Brain pericyte (primary cell): Measurements from ENCODE around the gene CDH4.

Source experiments
- DNase-seq: peaks from one replicate; pipeline ENCODE4 v3.0.0-alpha.2; 2012; ENCODE audit warnings: low read depth, low spot score

CDH4 gene

GRCh38 chr20:61600016-61600415, 348.0 kb downstream of the CDH4 start:
- no peak for DNase-seq

DNA sequence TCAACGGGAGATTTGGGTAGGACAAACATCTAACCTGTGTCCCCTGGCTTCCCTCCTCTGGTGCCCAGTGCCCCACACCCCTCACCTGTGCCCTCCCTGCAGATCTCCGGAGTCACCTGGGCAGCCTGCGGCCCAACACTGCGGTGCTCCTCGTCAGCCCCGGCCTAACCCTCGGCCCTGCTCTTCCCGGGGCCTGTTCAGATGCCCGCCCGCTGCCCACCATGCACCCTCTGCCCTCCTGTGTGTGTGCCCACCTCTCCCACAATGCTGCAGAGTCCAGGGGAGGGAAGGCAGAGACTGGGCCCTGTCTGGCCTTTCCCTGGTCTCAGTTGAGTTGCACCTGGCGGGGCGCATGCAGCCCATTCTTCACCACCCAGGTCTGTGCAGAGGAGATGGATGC, 349.3 kb downstream of the CDH4 start:
- DNase-seq: no peak

- no peak for DNase-seq
These were observed 349.8 kb downstream of the CDH4 start for GRCh38 chr20:61601853-61602252.

GRCh38 chr20:61603715-61604114, 351.7 kb downstream of the CDH4 start:
- DNase-seq: no peak

GRCh38 chr20:61604549-61604948, 352.5 kb downstream of the CDH4 start:
- no peak for DNase-seq

DNA sequence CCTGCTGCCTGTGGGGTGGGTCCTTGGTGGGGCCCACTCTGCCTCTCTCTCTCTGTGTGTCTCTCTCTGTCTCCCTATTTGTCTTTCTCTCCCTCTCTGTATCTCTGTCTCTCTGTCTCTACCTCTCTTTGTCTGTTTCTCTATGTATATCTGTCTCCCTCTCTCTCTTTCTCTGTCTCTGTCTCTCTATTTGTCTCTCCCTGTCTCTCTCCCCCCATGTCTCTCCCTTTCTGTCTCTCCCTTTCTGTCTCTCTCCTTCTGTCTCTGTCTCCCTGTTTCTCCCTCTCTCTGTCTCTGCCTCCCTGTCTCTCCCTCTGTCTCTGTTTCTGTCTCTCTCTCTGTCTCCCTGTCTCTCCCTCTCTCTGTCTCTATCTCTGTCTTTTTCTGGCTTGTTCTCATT, 353.2 kb downstream of the CDH4 start:
- no peak for DNase-seq

GRCh38 chr20:61605862-61606557, 353.9 kb downstream of the CDH4 start:
- DNase-seq: no peak

DNA sequence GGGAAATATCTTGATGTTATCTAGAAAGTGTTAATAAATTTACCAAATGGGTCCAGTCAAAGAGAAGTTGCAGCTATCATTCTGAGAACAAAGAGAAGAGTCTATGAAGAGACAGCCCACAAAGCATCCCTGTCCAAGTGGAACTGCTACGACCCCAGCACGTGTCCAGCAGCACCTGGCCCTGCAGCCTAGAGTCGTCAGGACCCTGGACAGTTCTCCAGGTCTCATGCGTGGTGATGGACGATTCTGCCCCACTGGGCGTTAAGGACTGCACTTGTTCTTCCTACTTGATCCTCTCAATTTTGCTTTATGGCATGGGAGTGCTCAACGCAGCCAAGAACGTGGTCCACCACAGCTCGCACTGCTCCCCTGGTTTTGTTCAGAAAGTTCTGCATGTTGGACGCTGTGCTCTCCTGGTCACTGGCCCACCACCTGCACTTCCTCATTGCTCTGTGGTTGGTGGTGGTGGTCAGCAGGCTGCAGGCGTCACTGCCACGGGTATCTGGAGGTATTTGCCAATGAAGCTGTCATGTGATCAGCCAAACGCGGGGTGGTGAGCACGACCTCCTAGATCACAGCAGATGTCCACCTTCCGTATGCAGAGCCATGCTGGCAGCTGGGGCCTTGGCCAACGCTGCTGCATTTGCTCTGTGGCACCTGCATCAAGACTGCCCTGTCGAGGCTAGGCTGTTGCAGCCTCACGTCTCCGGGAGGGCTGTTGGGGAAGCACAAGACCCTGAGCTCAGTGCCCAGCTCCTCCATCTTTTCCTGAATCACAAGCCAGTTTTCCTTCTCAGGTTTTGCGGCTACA, 356.4 kb downstream of the CDH4 start:
- DNase-seq: no peak

DNA sequence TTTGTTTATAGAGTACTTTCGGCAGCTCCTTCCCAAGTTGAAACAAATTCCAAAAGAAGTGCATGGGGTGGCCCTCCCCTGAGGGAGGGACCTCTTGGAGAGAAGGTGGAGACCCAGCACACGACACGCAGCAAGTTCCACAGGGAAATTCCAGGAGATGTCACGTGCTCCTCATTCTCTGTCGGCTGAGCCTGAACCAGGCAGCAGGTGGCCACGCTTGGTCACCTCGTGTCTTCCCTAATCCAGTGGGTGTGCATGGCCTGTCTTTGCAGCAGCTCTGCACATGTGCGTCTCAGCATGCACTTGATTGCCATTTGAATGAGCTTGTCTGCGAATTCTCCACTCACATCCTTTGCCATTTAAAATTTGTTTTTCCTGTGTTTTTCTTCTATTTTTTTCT, 357.4 kb downstream of the CDH4 start:
- DNase-seq: no peak

DNA sequence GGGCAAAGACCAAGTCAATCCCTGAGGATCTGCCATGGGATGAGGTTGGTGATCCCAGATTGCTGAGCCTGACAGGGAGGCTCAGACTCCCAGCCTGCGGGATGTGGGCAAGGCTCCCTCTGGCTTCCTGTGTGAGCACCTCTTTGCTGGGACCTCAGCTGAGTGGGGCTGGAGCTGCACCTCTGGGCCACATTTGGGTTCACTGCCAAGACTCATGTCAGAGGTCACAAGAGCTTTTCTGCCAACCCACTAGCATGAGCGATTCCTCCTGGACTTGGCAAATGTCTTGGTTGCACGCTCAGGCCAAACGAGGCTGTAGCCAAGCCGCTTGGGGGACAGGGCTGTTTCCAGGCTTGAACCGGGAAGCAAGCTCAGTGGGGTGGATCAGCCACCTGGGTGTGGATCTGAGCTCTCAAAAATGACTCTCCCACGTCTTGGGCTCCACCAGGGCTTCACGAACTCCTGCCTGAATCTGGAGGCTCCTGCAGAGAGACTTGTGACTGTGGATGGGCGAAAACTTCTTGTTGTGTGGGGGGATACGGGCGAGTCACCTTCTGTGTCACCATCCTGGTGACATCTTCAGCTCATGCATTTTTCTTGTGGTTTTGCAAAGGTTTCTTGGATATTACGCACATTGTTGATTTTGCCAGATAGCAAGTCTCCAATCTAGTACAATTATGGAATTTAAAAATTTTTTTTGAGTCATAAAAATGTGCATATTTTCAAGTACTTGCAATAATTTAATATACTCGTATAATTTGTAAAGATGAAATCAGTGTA, 359.5 kb downstream of the CDH4 start:
- DNase-seq: no peak

DNA sequence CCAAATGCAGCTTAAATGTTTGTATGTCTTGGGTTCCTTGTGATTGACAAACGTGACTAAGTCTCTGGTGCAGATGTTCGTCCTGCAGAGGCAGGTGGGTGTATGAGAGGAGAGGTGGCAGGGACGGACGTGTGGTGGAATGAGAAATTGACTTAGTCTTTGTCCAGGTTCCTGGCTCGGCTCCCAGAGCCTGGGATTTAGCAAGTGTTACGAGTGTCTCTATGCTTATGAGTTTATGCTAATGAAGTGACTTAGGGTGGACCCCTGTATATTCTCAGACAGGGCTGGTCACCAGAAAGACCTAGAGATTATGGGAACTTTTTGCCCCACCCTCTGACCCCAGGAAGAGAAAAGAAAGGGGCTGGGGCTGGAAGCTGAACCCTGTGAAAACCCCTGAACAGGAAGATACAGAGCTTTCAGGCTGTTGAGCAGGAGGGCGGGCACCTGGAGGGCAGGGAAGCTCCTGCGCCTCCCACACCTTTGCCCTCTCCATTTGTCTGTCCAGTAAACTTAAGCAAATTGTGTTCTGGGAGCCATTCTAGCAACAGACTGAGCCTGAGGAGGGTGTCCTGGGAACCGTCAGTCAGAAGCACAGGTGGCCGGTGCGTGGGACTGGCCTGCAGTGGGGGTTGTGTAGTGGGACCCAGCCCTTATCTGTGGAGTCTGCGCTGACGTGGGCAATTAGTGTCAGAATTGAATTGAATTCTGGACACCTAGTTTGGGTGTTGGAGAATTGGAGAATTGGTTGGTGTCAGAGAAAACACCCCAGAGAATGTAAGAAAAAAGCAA, 362.1 kb downstream of the CDH4 start:
- no peak for DNase-seq

DNA sequence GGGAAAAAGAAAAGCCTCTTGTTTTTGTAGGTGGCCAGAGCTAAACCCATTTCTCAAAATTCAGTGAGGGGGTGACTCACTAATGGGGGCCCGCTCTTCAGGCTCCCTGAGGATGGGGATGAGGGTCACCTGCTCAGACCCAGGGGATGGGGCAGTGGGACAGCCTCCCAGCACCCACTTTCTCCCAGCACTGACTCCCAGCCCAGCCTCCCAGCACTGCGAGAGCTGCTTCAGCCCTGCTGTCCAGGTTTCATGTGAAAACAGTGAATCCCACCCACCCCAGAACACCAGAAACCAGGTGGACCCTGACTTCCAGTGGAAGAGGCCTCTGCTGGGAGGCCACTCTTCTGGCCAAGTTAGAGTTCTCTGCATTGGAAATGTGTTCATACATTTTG, 362.6 kb downstream of the CDH4 start:
- DNase-seq: no peak

DNA sequence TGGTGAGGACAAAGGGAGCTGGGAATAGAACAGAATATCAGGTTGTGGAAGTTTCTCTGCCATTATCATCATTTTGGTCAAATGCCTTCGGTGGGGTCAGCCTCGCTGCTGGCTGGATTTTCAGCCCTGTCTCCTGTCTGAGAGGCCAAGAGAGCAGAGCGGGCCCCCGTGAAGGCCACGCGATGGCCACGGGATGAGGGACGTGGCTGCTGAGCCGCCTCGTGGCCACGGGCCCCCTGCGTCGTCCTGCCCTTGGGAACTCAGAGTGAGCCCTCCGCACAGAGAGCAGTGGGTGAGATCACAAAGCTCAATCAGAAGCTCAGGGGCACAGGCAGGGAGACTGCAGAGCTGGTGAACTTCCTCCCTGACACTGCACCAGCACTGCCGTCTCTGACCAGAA, 363.7 kb downstream of the CDH4 start:
- no peak for DNase-seq

GRCh38 chr20:61619751-61620150, 367.7 kb downstream of the CDH4 start:
- no peak for DNase-seq

GRCh38 chr20:61620174-61620573, 368.1 kb downstream of the CDH4 start:
- DNase-seq: no peak

DNA sequence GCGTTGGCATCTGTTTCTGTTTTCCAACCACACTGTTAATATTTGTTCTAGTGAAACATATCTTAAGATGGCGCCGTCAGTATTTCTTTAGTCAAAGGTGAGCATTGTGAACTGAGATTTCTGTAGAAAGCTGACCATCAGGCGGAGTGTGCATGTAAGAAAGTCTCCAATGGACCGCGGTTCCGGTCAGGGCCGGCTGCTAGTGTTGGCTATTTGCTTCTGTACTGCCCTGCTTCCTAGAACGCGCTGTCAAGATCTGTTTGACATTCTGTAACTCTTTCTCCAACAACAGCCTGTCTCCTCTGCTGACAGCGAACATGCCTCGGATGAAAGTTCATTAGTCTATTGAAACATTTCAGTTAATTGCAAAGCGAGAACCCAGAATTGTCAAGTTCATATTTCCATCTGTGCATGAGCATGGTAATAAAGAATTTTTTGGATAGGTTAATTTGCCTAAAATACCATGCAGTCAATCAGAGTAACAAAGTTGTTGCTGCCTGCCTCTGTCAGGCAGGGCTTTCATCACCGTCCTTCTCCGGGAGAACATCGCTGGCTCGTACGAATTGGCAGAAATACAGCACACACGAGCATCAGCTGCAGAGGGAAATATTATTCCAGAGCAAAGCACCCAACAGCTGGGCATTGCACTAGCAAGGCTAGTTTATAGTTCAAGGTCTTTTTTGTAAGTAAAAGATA, 369.1 kb downstream of the CDH4 start:
- DNase-seq: no peak

DNA sequence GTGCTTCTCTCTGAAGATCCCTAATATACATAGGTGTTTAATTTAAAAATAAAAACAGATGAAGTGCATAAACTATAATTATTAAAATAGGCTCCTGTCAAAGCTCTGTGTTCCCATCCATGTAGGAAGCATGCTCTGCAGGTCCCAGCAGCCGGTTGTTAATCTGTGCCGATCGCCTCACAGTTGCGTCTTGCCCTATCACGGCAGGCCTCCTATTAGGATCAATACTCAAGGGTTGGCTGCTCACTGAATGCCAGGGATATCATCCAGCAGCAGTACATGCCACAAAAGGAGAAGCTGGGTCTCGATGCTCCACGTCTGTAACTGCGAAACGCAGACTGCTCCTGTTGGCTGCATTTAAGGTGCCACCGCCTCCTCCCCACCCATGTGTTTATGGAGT, 369.8 kb downstream of the CDH4 start:
- DNase-seq: no peak

DNA sequence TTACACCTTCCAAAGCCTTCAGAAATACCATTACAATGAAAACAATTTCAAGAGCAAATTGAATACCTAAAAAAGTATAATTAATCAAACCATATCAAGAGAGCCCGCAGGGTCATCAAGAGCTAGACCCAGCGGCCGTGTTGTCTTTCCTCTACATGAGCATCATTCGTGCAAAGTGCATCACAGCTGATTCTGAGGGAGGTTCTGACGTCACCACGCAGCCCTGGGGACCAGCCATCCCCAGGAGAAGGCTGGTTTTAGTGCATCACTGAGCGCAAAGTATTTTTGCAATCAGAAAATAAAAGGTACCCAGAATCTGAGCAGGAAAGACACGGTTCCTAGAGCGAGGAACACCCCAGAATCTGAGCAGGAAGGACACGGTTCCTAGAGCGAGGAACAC, 371.4 kb downstream of the CDH4 start:
- DNase-seq: no peak

DNA sequence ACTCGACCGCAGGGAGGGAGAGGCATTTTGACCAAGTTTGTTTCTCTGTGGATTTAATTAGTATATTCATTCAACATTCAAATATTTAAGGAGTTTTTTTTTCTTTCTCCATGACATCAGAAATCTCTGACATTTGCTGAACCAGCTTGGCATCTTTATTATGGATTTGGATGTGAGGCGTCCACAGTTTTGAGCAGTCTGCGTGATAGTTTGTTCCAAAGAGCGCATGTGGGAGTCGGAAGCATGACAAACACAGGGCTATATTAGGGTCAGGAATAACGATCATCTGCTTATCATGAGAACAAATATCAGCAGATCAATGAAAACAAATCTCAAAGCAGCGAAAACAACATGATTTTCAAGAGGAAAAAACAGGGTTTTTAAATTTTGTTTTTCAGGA, 373.2 kb downstream of the CDH4 start:
- DNase-seq: no peak

GRCh38 chr20:61626412-61626811, 374.4 kb downstream of the CDH4 start:
- DNase-seq: no peak

- DNase-seq: no peak
These were observed 375.8 kb downstream of the CDH4 start for GRCh38 chr20:61627791-61628415.
